HepG2 (cell line): Measurements from ENCODE around the gene ACBD3. TPM values are rescaled to one million over a fixed set of nuclear protein-coding genes. Genes with fewer than 3 reads are reported as not detected.

Experiments used
- ATAC-seq: fragments of 200-7000 bp; cut with Tn5 transposase; 3 replicates; pipeline ENCODE4 v1.9.1; 2020; ENCODE audit warnings: mild to moderate bottlenecking, moderate library complexity
- BruUV-seq: library from RNA; stranded (reverse); fragments of 400-500 nt; replicated peaks from 2 replicates; lab custom pipeline; 2021; lab: Mats Ljungman, UMichigan
- CTCF ChIA-PET: fragments of 300-600 bp; formaldehyde crosslinking; extraction: SDS; loops from one replicate; lab custom pipeline; 2021; ENCODE audit warnings: low total read pairs, inconsistent platforms, low intra/inter-chr PET ratio; lab: Yijun Ruan, JAX
- POLR2A ChIA-PET: fragments of 350-600 bp; sonication (Branson Sonifier 250); formaldehyde crosslinking; loops from one replicate; lab custom pipeline; 2020; ENCODE audit warnings: antibody characterized with exemption, inconsistent platforms; lab: Yijun Ruan, JAX
- DNase-seq: peaks from one replicate; pipeline ENCODE4 v3.0.0-alpha.2; 2015; ENCODE audit warnings: low spot score
- FAIRE-seq: peaks from 3 replicates; lab custom pipeline; 2011; peaks lifted over from hg19 to GRCh38; lab: Jason Lieb, UNC
- H2AFZ ChIP-seq: one replicate; pipeline ENCODE4 v1.6.1; 2011; ENCODE audit warnings: low read length, inconsistent platforms
- H3K27ac ChIP-seq: fragments of 300-600 bp; 3 replicates; pipeline ENCODE4 v1.8.0; 2011; ENCODE audit warnings: mixed run types, mild to moderate bottlenecking, mixed read lengths, low read length, inconsistent platforms; ENCODE audit not compliant: insufficient read depth; ENCODE audit errors: extremely low read length
- H3K27me3 ChIP-seq, 2 experiments: fragments of 200-600 bp in 1 of 2; 2 replicates in 1 of 2; 3 replicates in 1 of 2; pipeline versions ENCODE4 v1.6.0 to v1.8.0; 2011; ENCODE audit warnings: low read length in 2 of 2, mild to moderate bottlenecking in 2 of 2, moderate library complexity in 2 of 2, inconsistent platforms in 1 of 2; ENCODE audit not compliant: insufficient read depth in 2 of 2, control insufficient read depth in 1 of 2
- H3K36me3 ChIP-seq, 2 experiments: fragments of 200-600 bp in 1 of 2; replicated peaks in 1 of 2; 2 replicates in 1 of 2; 3 replicates in 1 of 2; pipeline versions ENCODE4 v1.5.1 to v1.8.0; 2011; ENCODE audit warnings: low read length in 2 of 2, inconsistent platforms in 1 of 2; ENCODE audit not compliant: insufficient read depth in 2 of 2, control insufficient read depth in 1 of 2
- H3K4me1 ChIP-seq: 2 replicates; pipeline ENCODE4 v1.5.1; 2012; ENCODE audit warnings: low read length, inconsistent platforms; ENCODE audit not compliant: insufficient read depth
- H3K4me2 ChIP-seq: 2 replicates; pipeline ENCODE4 v1.6.0; 2011; ENCODE audit warnings: low read depth, low read length, inconsistent platforms
- H3K4me3 ChIP-seq, 3 experiments: fragments of 200-600 bp in 1 of 3; sonication (generic), shearing (Covaris generic) in 1 of 3; replicated peaks in 1 of 3; 2 replicates each; pipeline ENCODE4 v1.5.1; 2011 to 2016; ENCODE audit warnings: low read length in 3 of 3, inconsistent platforms in 2 of 3, low read depth in 2 of 3, mild to moderate bottlenecking in 2 of 3, control low read depth in 1 of 3, mixed read lengths in 1 of 3; ENCODE audit not compliant: insufficient read depth in 1 of 3
- H3K79me2 ChIP-seq: one replicate; pipeline ENCODE4 v1.6.1; 2011; ENCODE audit warnings: low read length, inconsistent platforms; ENCODE audit not compliant: insufficient read depth
- H3K9ac ChIP-seq: 2 replicates; pipeline ENCODE4 v1.6.0; 2011; ENCODE audit warnings: mild to moderate bottlenecking, low read depth, low read length, inconsistent platforms; ENCODE audit not compliant: insufficient read depth
- H3K9me3 ChIP-seq: 2 replicates; pipeline ENCODE4 v1.5.1; 2012; ENCODE audit warnings: mild to moderate bottlenecking, low read length
- H4K20me1 ChIP-seq: 2 replicates; pipeline ENCODE4 v1.6.0; 2011; ENCODE audit warnings: inconsistent platforms, mild to moderate bottlenecking, low read length, moderate library complexity; ENCODE audit not compliant: insufficient read depth
- FOXO1 ChIP-seq: sonication (generic); formaldehyde crosslinking; IDR thresholded peaks from 2 replicates; pipeline ENCODE4 v1.4.0; 2020; ENCODE audit warnings: missing genetic modification reagents
- FOXP1 ChIP-seq, 2 experiments: fragments of 450-650 bp in 1 of 2; IDR thresholded peaks; 2 replicates each; pipeline ENCODE4 v1.6.1; 2017 to 2018; ENCODE audit warnings: antibody characterized with exemption in 1 of 2
- HDAC2 ChIP-seq: sonication (generic); formaldehyde crosslinking; IDR thresholded peaks from 2 replicates; pipeline ENCODE4 v1.4.0; 2020; ENCODE audit warnings: missing genetic modification reagents
- IRF2 ChIP-seq: IDR thresholded peaks from 2 replicates; pipeline ENCODE4 v1.6.1; 2018; ENCODE audit warnings: missing genetic modification reagents, missing compliant biosample characterization
- ISL2 ChIP-seq: sonication (generic); formaldehyde crosslinking; IDR thresholded peaks from 2 replicates; pipeline ENCODE4 v1.5.0; 2020; ENCODE audit warnings: missing genetic modification reagents
- KLF6 ChIP-seq: IDR thresholded peaks from 2 replicates; pipeline ENCODE4 v1.8.0; 2016; ENCODE audit warnings: missing biosample characterization, missing genetic modification reagents
- MXD3 ChIP-seq: IDR thresholded peaks from 2 replicates; pipeline ENCODE4 v1.6.1; 2016; ENCODE audit warnings: mild to moderate bottlenecking, missing biosample characterization, missing genetic modification reagents
- MYPOP ChIP-seq: sonication (generic); formaldehyde crosslinking; IDR thresholded peaks from 2 replicates; pipeline ENCODE4 v1.8.1; 2023; ENCODE audit warnings: mild to moderate bottlenecking, moderate library complexity, missing genetic modification reagents
- PHF20 ChIP-seq: sonication (generic); formaldehyde crosslinking; IDR thresholded peaks from 2 replicates; pipeline ENCODE4 v1.5.0; 2020; ENCODE audit warnings: mild to moderate bottlenecking, missing genetic modification reagents
- RAD51 ChIP-seq: fragments of 450-650 bp; IDR thresholded peaks from 2 replicates; pipeline ENCODE4 v1.6.1; 2016; ENCODE audit warnings: borderline replicate concordance
- ZBTB7A ChIP-seq: sonication (generic); formaldehyde crosslinking; IDR thresholded peaks from 2 replicates; pipeline ENCODE4 v1.8.0; 2022; ENCODE audit warnings: mild to moderate bottlenecking, missing genetic modification reagents
- ZFP82 ChIP-seq: sonication (generic); formaldehyde crosslinking; IDR thresholded peaks from 2 replicates; pipeline ENCODE4 v1.5.1; 2020; ENCODE audit warnings: mild to moderate bottlenecking, missing genetic modification reagents, borderline replicate concordance
- ZKSCAN5 ChIP-seq: sonication (generic); formaldehyde crosslinking; IDR thresholded peaks from 2 replicates; pipeline ENCODE4 v1.5.1; 2020; ENCODE audit warnings: mild to moderate bottlenecking, missing genetic modification reagents
- ZNF563 ChIP-seq: sonication (generic); formaldehyde crosslinking; IDR thresholded peaks from 2 replicates; pipeline ENCODE4 v1.8.0; 2022; ENCODE audit warnings: mild to moderate bottlenecking, moderate library complexity, missing genetic modification reagents
- WGBS: methylation state at CpG from one replicate; pipeline ENCODE4 v1.1.6; 2017; ENCODE audit warnings: low lambda C conversion rate; 5-methylcytosine and 5-hydroxymethylcytosine counted together
- in situ Hi-C: cut with HindIII; loops from 2 replicates; pipeline ENCODE4 v1.10.0; 2017; ENCODE audit warnings: low pct_unique_long_range_greater_than_20kb; ENCODE audit not compliant: extremely low pct_ligation_motif_present
- intact Hi-C: fragments of 100-400 bp; cut with micrococcal nuclease; formaldehyde crosslinking; loops from one replicate; pipeline ENCODE4 v1.10.0; 2022; ENCODE audit not compliant: unreplicated experiment
- polyA plus RNA-seq, 8 experiments: library from polyadenylated mRNA; depleted of rRNA in 3 of 8; stranded (reverse) in 7 of 8; unstranded in 1 of 8; fragments of >200 nt; fragmentation: Illumina TruSeq in 4 of 8; extraction: Trizol in 4 of 8; gene quantifications; 2 replicates each; pipeline versions ENCODE4 v1.2.1 to v1.2.3, GENCODE V29; 2011 to 2016; ENCODE audit warnings: low read depth in 4 of 8, missing spikeins in 1 of 8, mixed read lengths in 1 of 8; ENCODE audit not compliant: insufficient read depth in 1 of 8
- total RNA-seq, 5 experiments: library from RNA; depleted of rRNA; stranded (reverse); fragments of >200 nt; fragmentation: Illumina TruSeq; extraction: Trizol; gene quantifications; 2 replicates each; pipeline ENCODE4 v1.2.3, GENCODE V29; 2016; ENCODE audit warnings: low read depth in 1 of 5
- TF ChIP-seq, protein P1 (sequence below): sonication (generic); formaldehyde crosslinking; IDR thresholded peaks from 2 replicates; pipeline ENCODE4 v1.4.0; 2020; ENCODE audit warnings: missing genetic modification reagents, borderline replicate concordance
- TF ChIP-seq, protein P2 (sequence below), 2 experiments: sonication (generic) in 1 of 2; formaldehyde crosslinking in 1 of 2; IDR thresholded peaks; 2 replicates each; pipeline versions ENCODE4 v1.5.1 to v1.6.1; 2011 to 2020; ENCODE audit warnings: borderline replicate concordance in 1 of 2, low read depth in 1 of 2, low read length in 1 of 2, mild to moderate bottlenecking in 1 of 2, missing genetic modification reagents in 1 of 2, moderate library complexity in 1 of 2

ACBD3 gene
- total and polyA plus RNA-seq, 2 of the 13 experiments (the other 11 are each of a cell fraction or from before 2014, with no cell fraction given): 24.3 to 39.3 TPM

DNA sequence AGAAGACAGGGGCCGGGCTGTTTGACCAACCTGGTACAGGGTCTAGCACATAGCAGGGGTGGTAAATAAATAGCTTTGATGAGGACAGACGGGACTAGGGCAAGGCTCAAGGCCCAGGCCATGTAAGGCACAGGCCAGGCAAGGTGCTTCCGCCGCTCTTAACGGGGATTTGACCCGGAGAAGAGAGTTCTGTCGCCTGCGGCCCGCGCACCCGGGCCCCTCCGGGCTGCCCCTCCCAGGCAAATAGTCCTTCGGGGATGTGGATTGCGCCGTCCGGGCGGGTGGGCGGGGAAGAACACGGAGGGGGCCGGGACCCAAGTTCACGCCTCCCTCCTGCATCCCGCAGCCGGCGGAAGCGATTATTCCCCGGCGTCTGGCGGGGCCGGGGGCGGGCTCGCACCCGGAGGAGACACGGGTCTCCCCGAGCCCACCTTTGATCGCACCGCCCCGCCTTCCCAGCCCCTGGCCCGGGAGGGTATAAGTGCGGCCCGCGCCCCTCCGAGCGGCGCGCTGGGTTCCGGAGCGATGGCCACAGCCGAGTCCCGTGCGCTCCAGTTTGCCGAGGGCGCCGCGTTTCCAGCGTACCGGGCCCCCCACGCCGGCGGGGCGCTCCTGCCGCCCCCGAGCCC lies 36.7 kb upstream of the ACBD3 start, which contains the start of gene MIXL1:
TSS of gene MIXL1 (plus strand) at position 508 of the 629 bp plus-strand sequence. CDS start at position 526, 18 bp downstream.
- Histone ChIP-seq H3K4me2 (peak within 1 kb of the TSS; percentile 88), H2AFZ (no peak within 1 kb of the TSS), H4K20me1 (no peaks in the 10 kb centered on the region), H3K9me3 (no peaks in the 10 kb centered on the region), H3K4me1 (peaks cover 66% of the 10 kb centered on the region), H3K36me3 (peaks cover 0 to 2% of the 10 kb centered on the region in 2 experiments; a peak in 1 of 5 replicates), H3K27me3 (no peaks in the 10 kb centered on the region; a peak in 1 of 5 replicates), H3K79me2 (no peaks in the 10 kb centered on the region), H3K9ac (peak within 1 kb of the TSS; percentile 74), H3K4me3 (peak within 1 kb of the TSS; percentile 87 to 90 (median 90)), H3K27ac (peak within 1 kb of the TSS; percentile 87)
- FAIRE-seq (peak; percentile 77), ATAC-seq (peak; percentile 96), DNase-seq (peak; percentile 89)
- POLR2A ChIA-PET: interaction anchor here (1.1 to 1.4 kb wide), 2 partner anchors 12 to 14 kb away, joined by 4 read pairs; no protein-coding TSS in a partner anchor
- intact Hi-C loops: no loop called here
- CTCF ChIA-PET: no interaction called here
- in situ Hi-C loops: no loop called here
- BruUV-seq: no TSS peak
- no CpG with 5 or more reads among the region's 62 CpGs for WGBS
- TF ChIP-seq ZNF563 (CRISPR knock-in tag) (peak; percentile 50; the same call in 1 of the 2 replicates), FOXP1 (IDR thresholded peaks at IDR 0.05) (peak; percentile 15; the same call in 1 of the 2 replicates), FOXP1 (CRISPR knock-in tag; IDR thresholded peaks at IDR 0.05) (peak; percentile 46; the same call in 1 of the 2 replicates), RAD51 (no peak), ZFP82 (CRISPR knock-in tag) (0 out of 2 replicates have a peak, but pooled peaks have one; percentile 75), IRF2 (CRISPR knock-in tag) (no peak), MXD3 (CRISPR knock-in tag) (peak; percentile 34; the same call in 1 of the 2 replicates), ZBTB7A (CRISPR knock-in tag) (peak; percentile 25; the same call in 1 of the 2 replicates), PHF20 (peak; percentile 18; the same call in 1 of the 2 replicates), FOXO1 (CRISPR knock-in tag) (peak; percentile 52; the same call in 1 of the 2 replicates), KLF6 (CRISPR knock-in tag) (peak; percentile 60; the same call in 1 of the 2 replicates), MYPOP (peak; percentile 10; the same call in 1 of the 2 replicates), HDAC2 (CRISPR knock-in tag) (peak; percentile 71), ZKSCAN5 (CRISPR knock-in tag) (0 out of 2 replicates have a peak, but pooled peaks have one; percentile 42), ISL2 (peak; percentile 58; the same call in 1 of the 2 replicates)
- TF ChIP-seq, protein P1, sequence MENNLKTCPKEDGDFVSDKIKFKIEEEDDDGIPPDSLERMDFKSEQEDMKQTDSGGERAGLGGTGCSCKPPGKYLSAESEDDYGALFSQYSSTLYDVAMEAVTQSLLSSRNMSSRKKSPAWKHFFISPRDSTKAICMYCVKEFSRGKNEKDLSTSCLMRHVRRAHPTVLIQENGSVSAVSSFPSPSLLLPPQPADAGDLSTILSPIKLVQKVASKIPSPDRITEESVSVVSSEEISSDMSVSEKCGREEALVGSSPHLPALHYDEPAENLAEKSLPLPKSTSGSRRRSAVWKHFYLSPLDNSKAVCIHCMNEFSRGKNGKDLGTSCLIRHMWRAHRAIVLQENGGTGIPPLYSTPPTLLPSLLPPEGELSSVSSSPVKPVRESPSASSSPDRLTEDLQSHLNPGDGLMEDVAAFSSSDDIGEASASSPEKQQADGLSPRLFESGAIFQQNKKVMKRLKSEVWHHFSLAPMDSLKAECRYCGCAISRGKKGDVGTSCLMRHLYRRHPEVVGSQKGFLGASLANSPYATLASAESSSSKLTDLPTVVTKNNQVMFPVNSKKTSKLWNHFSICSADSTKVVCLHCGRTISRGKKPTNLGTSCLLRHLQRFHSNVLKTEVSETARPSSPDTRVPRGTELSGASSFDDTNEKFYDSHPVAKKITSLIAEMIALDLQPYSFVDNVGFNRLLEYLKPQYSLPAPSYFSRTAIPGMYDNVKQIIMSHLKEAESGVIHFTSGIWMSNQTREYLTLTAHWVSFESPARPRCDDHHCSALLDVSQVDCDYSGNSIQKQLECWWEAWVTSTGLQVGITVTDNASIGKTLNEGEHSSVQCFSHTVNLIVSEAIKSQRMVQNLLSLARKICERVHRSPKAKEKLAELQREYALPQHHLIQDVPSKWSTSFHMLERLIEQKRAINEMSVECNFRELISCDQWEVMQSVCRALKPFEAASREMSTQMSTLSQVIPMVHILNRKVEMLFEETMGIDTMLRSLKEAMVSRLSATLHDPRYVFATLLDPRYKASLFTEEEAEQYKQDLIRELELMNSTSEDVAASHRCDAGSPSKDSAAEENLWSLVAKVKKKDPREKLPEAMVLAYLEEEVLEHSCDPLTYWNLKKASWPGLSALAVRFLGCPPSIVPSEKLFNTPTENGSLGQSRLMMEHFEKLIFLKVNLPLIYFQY: peak; percentile 87
- TF ChIP-seq, protein P2, sequence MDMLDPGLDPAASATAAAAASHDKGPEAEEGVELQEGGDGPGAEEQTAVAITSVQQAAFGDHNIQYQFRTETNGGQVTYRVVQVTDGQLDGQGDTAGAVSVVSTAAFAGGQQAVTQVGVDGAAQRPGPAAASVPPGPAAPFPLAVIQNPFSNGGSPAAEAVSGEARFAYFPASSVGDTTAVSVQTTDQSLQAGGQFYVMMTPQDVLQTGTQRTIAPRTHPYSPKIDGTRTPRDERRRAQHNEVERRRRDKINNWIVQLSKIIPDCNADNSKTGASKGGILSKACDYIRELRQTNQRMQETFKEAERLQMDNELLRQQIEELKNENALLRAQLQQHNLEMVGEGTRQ (IDR thresholded peaks at IDR 0.05; ENCODE audit: low read depth, low read length): no peak
- TF ChIP-seq, protein P2 (CRISPR knock-in tag; IDR thresholded peaks at IDR 0.05; ENCODE audit: borderline replicate concordance): peak; percentile 54; the same call in 1 of the 2 replicates
